ENCODE data around the gene DLG2.

DNA sequence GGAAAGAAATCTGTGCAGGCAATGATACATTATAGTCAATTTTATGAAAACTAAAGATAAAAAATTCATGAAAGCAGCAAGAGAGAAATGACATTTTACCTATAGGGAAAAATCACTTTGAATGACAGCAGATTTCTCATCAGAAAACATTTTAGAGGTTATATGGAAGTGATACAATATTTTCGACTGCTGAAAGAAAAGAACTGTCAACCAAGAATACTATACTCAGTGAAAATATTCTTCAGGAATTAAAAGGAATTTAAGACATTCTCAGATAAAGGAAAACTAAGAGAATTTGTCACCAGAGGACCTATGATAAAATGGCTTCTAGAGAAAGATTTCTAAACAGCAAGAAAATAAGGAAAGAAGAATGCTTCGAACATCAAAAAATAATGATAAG, 820.8 kb downstream of the DLG2 start:
- TF ChIP-seq, protein P1, sequence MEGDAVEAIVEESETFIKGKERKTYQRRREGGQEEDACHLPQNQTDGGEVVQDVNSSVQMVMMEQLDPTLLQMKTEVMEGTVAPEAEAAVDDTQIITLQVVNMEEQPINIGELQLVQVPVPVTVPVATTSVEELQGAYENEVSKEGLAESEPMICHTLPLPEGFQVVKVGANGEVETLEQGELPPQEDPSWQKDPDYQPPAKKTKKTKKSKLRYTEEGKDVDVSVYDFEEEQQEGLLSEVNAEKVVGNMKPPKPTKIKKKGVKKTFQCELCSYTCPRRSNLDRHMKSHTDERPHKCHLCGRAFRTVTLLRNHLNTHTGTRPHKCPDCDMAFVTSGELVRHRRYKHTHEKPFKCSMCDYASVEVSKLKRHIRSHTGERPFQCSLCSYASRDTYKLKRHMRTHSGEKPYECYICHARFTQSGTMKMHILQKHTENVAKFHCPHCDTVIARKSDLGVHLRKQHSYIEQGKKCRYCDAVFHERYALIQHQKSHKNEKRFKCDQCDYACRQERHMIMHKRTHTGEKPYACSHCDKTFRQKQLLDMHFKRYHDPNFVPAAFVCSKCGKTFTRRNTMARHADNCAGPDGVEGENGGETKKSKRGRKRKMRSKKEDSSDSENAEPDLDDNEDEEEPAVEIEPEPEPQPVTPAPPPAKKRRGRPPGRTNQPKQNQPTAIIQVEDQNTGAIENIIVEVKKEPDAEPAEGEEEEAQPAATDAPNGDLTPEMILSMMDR (IDR thresholded peaks at IDR 0.05; ENCODE audit: low read depth, low read length): no peak
- TF ChIP-seq EZH2phosphoT487 (IDR thresholded peaks at IDR 0.05; ENCODE audit: low read depth): no peak
